Lung (tissue), 12 donors: ENCODE results near the gene COA7. TPM values are rescaled to one million over a fixed set of nuclear protein-coding genes. Genes with fewer than 3 reads are reported as not detected.

Experiments
- ATAC-seq: fragments of 200-7000 bp; cut with Tn5 transposase; one replicate; pipeline ENCODE4 v1.9.1; 2020; ENCODE audit warnings: moderate number of reproducible peaks; ENCODE audit not compliant: insufficient read depth, low FRiP score
- DNase-seq, 3 donors: peaks; one replicate each; pipeline ENCODE4 v3.0.0-alpha.2; 2013 to 2017
- H3K27ac ChIP-seq, 2 donors: one replicate each; pipeline ENCODE4 v1.5.1; 2013; ENCODE audit warnings: mild to moderate bottlenecking in 2 of 2, moderate library complexity in 2 of 2, control low read depth in 1 of 2, inconsistent platforms in 1 of 2, low read depth in 1 of 2, low read length in 1 of 2
- H3K27me3 ChIP-seq, 3 donors: one replicate each; pipeline ENCODE4 v1.5.1; 2013; ENCODE audit warnings: low read length in 2 of 3; ENCODE audit not compliant: control insufficient read depth in 3 of 3, insufficient read depth in 3 of 3
- H3K36me3 ChIP-seq, 4 donors: one replicate each; pipeline ENCODE4 v1.5.1; 2013; ENCODE audit warnings: low read length in 4 of 4, mild to moderate bottlenecking in 1 of 4, moderate library complexity in 1 of 4; ENCODE audit not compliant: control insufficient read depth in 4 of 4, insufficient read depth in 4 of 4
- H3K4me1 ChIP-seq, 5 donors: one replicate each; pipeline ENCODE4 v1.5.1; 2013; ENCODE audit warnings: low read length in 5 of 5, mild to moderate bottlenecking in 2 of 5, moderate library complexity in 1 of 5; ENCODE audit not compliant: control insufficient read depth in 5 of 5, insufficient read depth in 5 of 5
- H3K4me3 ChIP-seq: one replicate; pipeline ENCODE4 v1.5.1; 2013; ENCODE audit warnings: mild to moderate bottlenecking, control low read depth, moderate library complexity
- H3K9ac ChIP-seq, 2 donors: one replicate each; pipeline ENCODE4 v1.5.1; 2013; ENCODE audit warnings: low read length in 2 of 2, control low read depth in 1 of 2; ENCODE audit not compliant: insufficient read depth in 1 of 2
- H3K9me3 ChIP-seq, 4 donors: one replicate each; pipeline ENCODE4 v1.5.1; 2013; ENCODE audit warnings: low read length in 3 of 4, mild to moderate bottlenecking in 1 of 4, moderate library complexity in 1 of 4; ENCODE audit not compliant: control insufficient read depth in 4 of 4, insufficient read depth in 3 of 4
- WGBS, 2 donors: extraction: QIAGEN DNeasy Blood & Tissue Kit; methylation state at CpG; one replicate each; pipeline ENCODE4 v1.1.7; 2013; 5-methylcytosine and 5-hydroxymethylcytosine counted together
- polyA plus RNA-seq, 2 donors: library from polyadenylated mRNA; stranded (reverse); fragments of 200-250 nt; gene quantifications; one replicate each; pipeline ENCODE4 v1.2.1, GENCODE V29; 2013
- total RNA-seq, 2 donors: library from RNA; depleted of rRNA in 1 of 2; stranded (reverse); fragments of >200 nt in 1 of 2; gene quantifications; one replicate each; pipeline ENCODE4 v1.2.1, GENCODE V29; 2014 to 2021
- TF ChIP-seq, protein P1 (sequence below): IDR thresholded peaks from 2 replicates; pipeline ENCODE4 v1.5.1; 2012; ENCODE audit warnings: mild to moderate bottlenecking; ENCODE audit errors: control extremely low read depth, extremely low read depth
- donor health status: control.
- donor health status: control.
- donor health status: Bipolar disorder and iron deficiency.
- donor health status: healthy.
- donor health status: DM: yes; HTN: yes; CAD: no.

Gene COA7
- total and polyA plus RNA-seq, 4 donors = 4.8 to 20.4 (median 8.5) TPM

DNA sequence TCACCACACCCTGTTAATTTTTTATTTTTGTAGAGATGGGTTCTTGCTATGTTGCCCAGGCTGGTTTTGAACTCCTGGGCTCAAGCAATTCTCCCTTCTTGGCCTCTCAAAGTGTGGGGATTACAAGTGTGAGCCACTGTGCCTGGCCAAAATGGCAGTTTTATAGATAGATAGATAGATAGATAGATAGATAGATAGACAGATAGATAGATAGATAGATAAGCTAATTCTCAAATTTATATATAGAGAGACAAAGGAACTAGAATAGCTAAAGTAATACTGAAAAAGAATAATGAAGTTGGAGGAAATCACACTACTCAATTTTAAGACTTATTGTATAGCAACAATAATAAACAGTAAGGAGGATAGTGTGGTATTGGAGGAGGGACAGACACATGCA lies 44.1 kb downstream of the COA7 start:
- H3K9me3 ChIP-seq = no peaks in the 10 kb centered on the region
- no peaks in the 10 kb centered on the region for H3K27me3 ChIP-seq
- DNase-seq (no peak), ATAC-seq (no peak)
- TF ChIP-seq, protein P1, sequence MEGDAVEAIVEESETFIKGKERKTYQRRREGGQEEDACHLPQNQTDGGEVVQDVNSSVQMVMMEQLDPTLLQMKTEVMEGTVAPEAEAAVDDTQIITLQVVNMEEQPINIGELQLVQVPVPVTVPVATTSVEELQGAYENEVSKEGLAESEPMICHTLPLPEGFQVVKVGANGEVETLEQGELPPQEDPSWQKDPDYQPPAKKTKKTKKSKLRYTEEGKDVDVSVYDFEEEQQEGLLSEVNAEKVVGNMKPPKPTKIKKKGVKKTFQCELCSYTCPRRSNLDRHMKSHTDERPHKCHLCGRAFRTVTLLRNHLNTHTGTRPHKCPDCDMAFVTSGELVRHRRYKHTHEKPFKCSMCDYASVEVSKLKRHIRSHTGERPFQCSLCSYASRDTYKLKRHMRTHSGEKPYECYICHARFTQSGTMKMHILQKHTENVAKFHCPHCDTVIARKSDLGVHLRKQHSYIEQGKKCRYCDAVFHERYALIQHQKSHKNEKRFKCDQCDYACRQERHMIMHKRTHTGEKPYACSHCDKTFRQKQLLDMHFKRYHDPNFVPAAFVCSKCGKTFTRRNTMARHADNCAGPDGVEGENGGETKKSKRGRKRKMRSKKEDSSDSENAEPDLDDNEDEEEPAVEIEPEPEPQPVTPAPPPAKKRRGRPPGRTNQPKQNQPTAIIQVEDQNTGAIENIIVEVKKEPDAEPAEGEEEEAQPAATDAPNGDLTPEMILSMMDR = no peak
- H3K36me3 ChIP-seq = no peaks in the 10 kb centered on the region
- H3K4me1 ChIP-seq = no peaks in the 10 kb centered on the region
- no peak overlapping the region for H3K4me3 ChIP-seq
- no peak overlapping the region for H3K9ac ChIP-seq
- no peak overlapping the region for H3K27ac ChIP-seq

DNA sequence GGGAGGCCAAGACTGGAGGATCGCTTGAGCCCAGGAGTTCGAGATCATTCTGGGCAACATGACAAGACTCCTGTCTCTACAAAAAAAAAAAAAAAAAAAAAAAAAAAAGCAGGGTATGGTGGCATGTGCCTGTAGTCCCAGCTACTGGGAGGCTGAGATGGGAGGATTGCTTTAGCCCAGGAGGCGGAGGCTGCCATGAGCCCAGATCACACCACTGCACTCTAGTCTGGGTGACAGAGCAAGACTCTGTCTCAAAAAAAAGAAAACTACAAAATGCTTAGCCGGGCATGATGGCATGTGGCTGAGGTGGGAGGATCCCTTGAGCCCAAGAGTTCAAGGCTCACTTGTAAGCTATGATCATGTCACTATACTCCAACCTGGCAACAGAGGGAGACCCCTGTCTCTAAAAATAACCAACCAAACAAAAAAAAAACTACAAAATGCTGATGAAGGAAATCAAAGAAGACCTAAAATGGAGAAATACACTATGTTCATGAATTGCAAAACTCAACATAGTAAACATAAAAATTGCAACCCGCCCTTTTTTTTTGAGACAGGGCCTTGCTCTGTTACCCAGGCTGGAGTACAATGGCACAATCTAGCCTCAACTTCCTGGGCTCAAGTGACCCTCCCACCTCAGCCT lies 44.8 kb downstream of the COA7 start:
- H3K27me3 ChIP-seq = no peaks in the 10 kb centered on the region
- DNase-seq (no peak), ATAC-seq (no peak)
- no peaks in the 10 kb centered on the region for H3K36me3 ChIP-seq
- no peak overlapping the region for H3K4me3 ChIP-seq
- WGBS, 2 donors = 95 to 96% methylated on average over 5 of the region's 5 CpGs
- TF ChIP-seq, protein P1 = no peak
- H3K27ac ChIP-seq = no peak overlapping the region
- H3K9ac ChIP-seq = no peak overlapping the region
- no peaks in the 10 kb centered on the region for H3K9me3 ChIP-seq
- H3K4me1 ChIP-seq = no peaks in the 10 kb centered on the region

DNA sequence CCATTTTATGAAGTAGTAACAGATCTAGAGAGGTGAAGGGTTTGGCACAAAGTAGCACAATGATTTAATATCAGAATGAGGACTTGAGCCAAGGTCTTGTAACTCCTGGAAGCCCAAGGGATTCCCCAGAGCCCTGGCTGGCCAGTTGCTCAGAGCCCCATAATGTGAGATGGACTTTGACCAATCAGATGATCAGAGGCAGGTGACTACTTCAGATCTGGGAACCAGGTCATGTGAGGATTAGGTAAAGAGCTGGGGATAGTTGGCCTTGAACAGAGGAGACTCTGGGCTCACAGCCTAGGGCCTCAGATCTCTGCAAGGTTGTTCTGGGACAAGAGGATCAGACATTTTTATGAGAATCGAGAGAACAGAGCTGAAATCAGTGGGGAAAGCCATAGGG lies 46.2 kb downstream of the COA7 start:
- no peak overlapping the region for H3K9ac ChIP-seq
- no peak overlapping the region for H3K27ac ChIP-seq
- no peak for ATAC-seq
- no peaks in the 10 kb centered on the region for H3K36me3 ChIP-seq
- no peaks in the 10 kb centered on the region for H3K27me3 ChIP-seq
- H3K9me3 ChIP-seq = no peaks in the 10 kb centered on the region
- TF ChIP-seq, protein P1 = no peak
- no peak overlapping the region for H3K4me3 ChIP-seq
- H3K4me1 ChIP-seq = no peaks in the 10 kb centered on the region
- WGBS, 2 donors = 84 to 93% methylated on average over 1 of the region's 1 CpG
- no peak for DNase-seq

DNA sequence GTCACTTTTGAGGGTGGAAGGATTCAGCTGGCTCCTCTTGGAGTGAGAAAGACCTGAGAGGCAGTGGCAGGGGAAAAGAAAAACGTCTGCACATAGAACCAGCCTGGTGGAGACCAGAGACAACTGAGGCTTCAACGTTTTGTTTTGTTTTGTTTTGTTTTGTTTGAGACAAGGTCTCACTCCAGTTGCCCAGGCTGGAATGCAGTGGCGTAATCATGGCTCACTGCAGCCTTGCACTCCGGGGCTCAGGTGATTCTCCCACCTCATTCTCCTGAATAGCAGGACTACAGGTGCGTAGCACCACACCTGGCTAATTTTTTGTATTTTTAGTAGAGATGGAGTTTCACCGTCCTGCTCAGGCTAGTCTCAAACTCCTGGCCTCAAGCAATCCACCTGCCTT lies 52.9 kb downstream of the COA7 start:
- Histone ChIP-seq H3K27ac (no peak overlapping the region), H3K4me1 (no peaks in the 10 kb centered on the region), H3K36me3 (no peaks in the 10 kb centered on the region), H3K9ac (no peak overlapping the region), H3K27me3 (no peaks in the 10 kb centered on the region), H3K9me3 (no peaks in the 10 kb centered on the region), H3K4me3 (no peak overlapping the region)
- TF ChIP-seq, protein P1 = no peak
- WGBS, 2 donors = 67 to 82% methylated on average over 6 of the region's 6 CpGs
- no peak for ATAC-seq
- no peak for DNase-seq
